Spinal cord (tissue), 10 donors: ENCODE data around the gene COPB2. TPM values are rescaled to one million over a fixed set of nuclear protein-coding genes. Genes with fewer than 3 reads are reported as not detected.
"Not testable (repeated sequence)": the region's sequence is repeated elsewhere in the genome, so short reads cannot be mapped to it uniquely, and the experiment has no call there.

Experiments
- DNase-seq, 6 donors: peaks; one replicate each; pipeline versions ENCODE4 v3.0.0 to v3.0.0-alpha.2; 2013 to 2015; ENCODE audit warnings: low spot score in 6 of 6, low read depth in 4 of 6
- H3K27ac ChIP-seq: one replicate; pipeline ENCODE4 v1.5.1; 2013; ENCODE audit warnings: low read depth, low read length, control low read depth
- H3K27me3 ChIP-seq: one replicate; pipeline ENCODE4 v1.6.1; 2013; ENCODE audit warnings: low read length; ENCODE audit not compliant: control insufficient read depth, insufficient read depth
- H3K36me3 ChIP-seq: one replicate; pipeline ENCODE4 v1.6.1; 2013; ENCODE audit warnings: low read length; ENCODE audit not compliant: control insufficient read depth, insufficient read depth
- H3K4me1 ChIP-seq: one replicate; pipeline ENCODE4 v1.6.1; 2013; ENCODE audit warnings: low read length; ENCODE audit not compliant: control insufficient read depth, insufficient read depth
- H3K4me3 ChIP-seq: one replicate; pipeline ENCODE4 v1.5.1; 2013; ENCODE audit warnings: low read depth, low read length, control low read depth
- H3K9me3 ChIP-seq: one replicate; pipeline ENCODE4 v1.6.1; 2013; ENCODE audit warnings: low read length; ENCODE audit not compliant: control insufficient read depth, insufficient read depth
- WGBS: methylation state at CpG from one replicate; pipeline ENCODE4 v1.1.5; 2013; ENCODE audit warnings: missing lambda C conversion rate; ENCODE audit not compliant: insufficient coverage; 5-methylcytosine and 5-hydroxymethylcytosine counted together
- polyA plus RNA-seq, 2 donors: library from polyadenylated mRNA; unstranded; fragments of 120-200 nt; gene quantifications; one replicate each; pipeline ENCODE4 v1.2.1, GENCODE V29; 2013; ENCODE audit not compliant: insufficient read length in 2 of 2
- total RNA-seq, 2 donors: library from RNA; depleted of rRNA in 1 of 2; stranded (reverse); fragments of 120-200 nt in 1 of 2; fragments of >200 nt in 1 of 2; gene quantifications; one replicate each; pipeline versions ENCODE4 v1.2.3 to v1.2.4, GENCODE V29; 2013 to 2014
- donor health status: healthy.

The COPB2 gene
- total and polyA plus RNA-seq, 4 donors, result 96.9 to 146 (median 131) TPM

- Histone ChIP-seq H3K4me1 (peaks cover 2% of the 10 kb centered on the region), H3K9me3 (no peaks in the 10 kb centered on the region), H3K27me3 (peaks cover 16% of the 10 kb centered on the region), H3K36me3 (no peaks in the 10 kb centered on the region), H3K4me3 (no peak overlapping the region), H3K27ac (no peak overlapping the region)
- 92% methylated on average over 3 of the region's 4 CpGs for WGBS
- no peak for DNase-seq
Measured at GRCh38 chr3:139338405-139338804, 51.0 kb downstream of the COPB2 start.

- H3K4me3 ChIP-seq, H3K4me1 ChIP-seq, H3K9me3 ChIP-seq, H3K27ac ChIP-seq, DNase-seq, H3K36me3 ChIP-seq: not testable (repeated sequence)
- peaks cover 19% of the 10 kb centered on the region for H3K27me3 ChIP-seq
- WGBS, result no CpG with 5 or more reads among the region's 1 CpG
Measured at GRCh38 chr3:139334675-139335074, 54.8 kb downstream of the COPB2 start.

- no peaks in the 10 kb centered on the region for H3K36me3 ChIP-seq
- 82% methylated on average over 2 of the region's 2 CpGs for WGBS
- peaks cover 7% of the 10 kb centered on the region for H3K4me1 ChIP-seq
- no peak for DNase-seq
- H3K27ac ChIP-seq, result no peak overlapping the region
- H3K9me3 ChIP-seq, result no peaks in the 10 kb centered on the region
- H3K4me3 ChIP-seq, result no peak overlapping the region
- peaks cover 14% of the 10 kb centered on the region for H3K27me3 ChIP-seq
Measured at GRCh38 chr3:139332092-139332491, 57.4 kb downstream of the COPB2 start.

- Histone ChIP-seq H3K36me3 (no peaks in the 10 kb centered on the region), H3K4me3 (peak overlapping the region; percentile 4), H3K4me1 (peaks cover 9% of the 10 kb centered on the region), H3K27ac (no peak overlapping the region), H3K9me3 (no peaks in the 10 kb centered on the region), H3K27me3 (peaks cover 14% of the 10 kb centered on the region)
- under 1% methylated on average over 20 of the region's 25 CpGs for WGBS
- peak in 5 of 6 donors; percentile 44 to 91 (median 66) for DNase-seq
Measured at GRCh38 chr3:139329364-139329850, 60.0 kb downstream of the COPB2 start.

- no peaks in the 10 kb centered on the region for H3K36me3 ChIP-seq
- H3K27ac ChIP-seq, result no peak overlapping the region
- DNase-seq, result no peak
- peaks cover 14% of the 10 kb centered on the region for H3K27me3 ChIP-seq
- H3K4me1 ChIP-seq, result peaks cover 9% of the 10 kb centered on the region
- H3K4me3 ChIP-seq, result no peak overlapping the region
- WGBS, result 87% methylated on average over 4 of the region's 4 CpGs
- no peaks in the 10 kb centered on the region for H3K9me3 ChIP-seq
Measured at GRCh38 chr3:139328356-139328755, 61.1 kb downstream of the COPB2 start.

GRCh38 chr3:139327861-139328260 lies 61.6 kb downstream of the COPB2 start:
- no peaks in the 10 kb centered on the region for H3K9me3 ChIP-seq
- peaks cover 14% of the 10 kb centered on the region for H3K27me3 ChIP-seq
- no peak overlapping the region for H3K27ac ChIP-seq
- H3K4me3 ChIP-seq, result no peak overlapping the region
- peaks cover 9% of the 10 kb centered on the region for H3K4me1 ChIP-seq
- 80% methylated on average over 6 of the region's 8 CpGs for WGBS
- DNase-seq, result no peak
- no peaks in the 10 kb centered on the region for H3K36me3 ChIP-seq

- Histone ChIP-seq H3K4me1 (peaks cover 9% of the 10 kb centered on the region), H3K27ac (no peak overlapping the region), H3K36me3 (no peaks in the 10 kb centered on the region), H3K27me3 (peaks cover 12% of the 10 kb centered on the region), H3K9me3 (no peaks in the 10 kb centered on the region), H3K4me3 (no peak overlapping the region)
- DNase-seq, result no peak
- WGBS, result 74% methylated on average over 3 of the region's 5 CpGs
Measured at GRCh38 chr3:139327231-139327630, 62.2 kb downstream of the COPB2 start.

- WGBS, result 86% methylated on average over 2 of the region's 4 CpGs
- DNase-seq, result no peak
Measured at GRCh38 chr3:139326707-139327106, 62.7 kb downstream of the COPB2 start.

GRCh38 chr3:139326131-139326530 lies 63.3 kb downstream of the COPB2 start:
- no peaks in the 10 kb centered on the region for H3K36me3 ChIP-seq
- 64% methylated on average over 1 of the region's 5 CpGs for WGBS
- H3K27ac ChIP-seq, result no peak overlapping the region
- peaks cover 9% of the 10 kb centered on the region for H3K4me1 ChIP-seq
- H3K9me3 ChIP-seq, result no peaks in the 10 kb centered on the region
- H3K27me3 ChIP-seq, result peaks cover 10% of the 10 kb centered on the region
- DNase-seq, result no peak
- H3K4me3 ChIP-seq, result no peak overlapping the region

More at GRCh38 chr3:139326707-139327106, 62.7 kb downstream of the COPB2 start:
- H3K9me3 ChIP-seq, result no peaks in the 10 kb centered on the region
- no peak overlapping the region for H3K27ac ChIP-seq
- peaks cover 10% of the 10 kb centered on the region for H3K27me3 ChIP-seq
- H3K4me3 ChIP-seq, result no peak overlapping the region
- H3K36me3 ChIP-seq, result no peaks in the 10 kb centered on the region
- H3K4me1 ChIP-seq, result peaks cover 9% of the 10 kb centered on the region

GRCh38 chr3:139325551-139325950 lies 63.9 kb downstream of the COPB2 start:
- peaks cover 8% of the 10 kb centered on the region for H3K27me3 ChIP-seq
- DNase-seq, result no peak
- WGBS, result 89% methylated on average over 3 of the region's 3 CpGs
- H3K4me3 ChIP-seq, result no peak overlapping the region
- peaks cover 9% of the 10 kb centered on the region for H3K4me1 ChIP-seq
- no peaks in the 10 kb centered on the region for H3K9me3 ChIP-seq
- H3K27ac ChIP-seq, result no peak overlapping the region
- no peaks in the 10 kb centered on the region for H3K36me3 ChIP-seq
